Ectodermal cell (in vitro differentiated cells): ENCODE results near the gene CHD5.

ENCODE experiments used
- H3K27ac ChIP-seq: 2 replicates; pipeline ENCODE4 v1.7.0; 2013; ENCODE audit warnings: mild to moderate bottlenecking, low read depth, low read length; ENCODE audit not compliant: insufficient read depth, poor library complexity, severe bottlenecking
- H3K27me3 ChIP-seq: 2 replicates; pipeline ENCODE4 v1.7.0; 2013; ENCODE audit warnings: mild to moderate bottlenecking, low read length; ENCODE audit not compliant: insufficient read depth, control insufficient read depth, poor library complexity, severe bottlenecking
- H3K36me3 ChIP-seq: one replicate; pipeline ENCODE4 v1.7.0; 2013; ENCODE audit warnings: low read length; ENCODE audit not compliant: control insufficient read depth, insufficient read depth
- H3K4me1 ChIP-seq: one replicate; pipeline ENCODE4 v1.7.0; 2013; ENCODE audit warnings: low read length; ENCODE audit not compliant: control insufficient read depth, insufficient read depth
- H3K4me3 ChIP-seq: 2 replicates; pipeline ENCODE4 v1.7.0; 2013; ENCODE audit warnings: low read depth, low read length, control low read depth; ENCODE audit not compliant: insufficient read depth
- H3K9me3 ChIP-seq: 2 replicates; pipeline ENCODE4 v1.7.0; 2013; ENCODE audit warnings: mild to moderate bottlenecking, low read length, moderate library complexity; ENCODE audit not compliant: control insufficient read depth
- WGBS, 2 experiments: methylation state at CpG; one replicate each; pipeline ENCODE4 v1.1.7; 2013; ENCODE audit warnings: missing lambda C conversion rate in 2 of 2; 5-methylcytosine and 5-hydroxymethylcytosine counted together

The CHD5 gene

GRCh38 chr1:6133146-6133895 is 46.8 kb downstream of the CHD5 start:
- H3K9me3 ChIP-seq: no peaks in the 10 kb centered on the region
- H3K4me1 ChIP-seq: no peaks in the 10 kb centered on the region
- no peak overlapping the region for H3K4me3 ChIP-seq
- H3K27me3 ChIP-seq: no peaks in the 10 kb centered on the region
- no peak overlapping the region for H3K27ac ChIP-seq
- WGBS, 2 experiments: 92 to 93% methylated on average over 15 of the region's 15 CpGs
- no peaks in the 10 kb centered on the region for H3K36me3 ChIP-seq

DNA sequence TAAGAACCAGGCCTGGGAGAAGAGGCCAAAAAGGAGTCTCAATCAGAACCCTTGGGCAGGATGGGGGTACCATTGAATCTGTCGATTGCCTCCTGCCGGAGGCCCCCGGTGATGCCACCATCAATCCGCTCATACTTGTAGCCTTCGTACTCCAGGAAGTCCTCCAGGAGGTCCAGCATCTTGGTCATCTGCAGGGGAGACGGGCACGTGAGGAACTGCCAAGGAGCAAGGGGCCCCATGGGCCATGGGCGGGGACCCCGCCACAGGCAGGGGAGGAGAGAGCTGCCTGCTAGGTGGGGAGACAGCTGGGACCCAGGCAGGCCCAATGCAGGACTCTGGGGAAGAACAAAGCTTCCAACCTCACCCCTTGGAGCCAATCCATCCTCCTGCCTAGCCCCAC is 48.6 kb downstream of the CHD5 start:
- no peaks in the 10 kb centered on the region for H3K27me3 ChIP-seq
- no peaks in the 10 kb centered on the region for H3K4me1 ChIP-seq
- no peaks in the 10 kb centered on the region for H3K9me3 ChIP-seq
- no peak overlapping the region for H3K27ac ChIP-seq
- no peaks in the 10 kb centered on the region for H3K36me3 ChIP-seq
- H3K4me3 ChIP-seq: no peak overlapping the region
- WGBS, 2 experiments: 91 to 94% methylated on average over 9 of the region's 9 CpGs

DNA sequence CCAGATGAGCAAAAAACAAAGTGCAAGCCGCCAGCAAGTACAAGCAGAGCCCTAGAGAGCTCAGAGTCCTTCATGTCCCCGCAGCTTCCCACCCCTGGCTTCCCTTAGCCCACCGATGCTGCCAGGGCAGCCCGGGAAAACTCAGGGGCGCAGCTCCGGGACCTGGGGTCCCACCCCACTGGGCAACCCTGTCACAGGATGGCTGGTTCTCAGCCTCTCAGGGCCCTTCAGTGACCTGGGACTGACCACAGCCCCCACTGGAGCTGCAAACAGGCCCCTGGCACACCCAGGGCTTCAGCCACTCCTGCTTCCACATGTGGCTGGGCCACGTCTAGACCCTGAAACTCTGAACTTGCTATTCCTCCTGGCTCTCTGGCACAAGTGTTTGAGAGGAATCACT is 49.5 kb downstream of the CHD5 start:
- 91 to 92% methylated on average over 7 of the region's 7 CpGs for WGBS, 2 experiments
- Histone ChIP-seq H3K9me3 (no peaks in the 10 kb centered on the region), H3K36me3 (no peaks in the 10 kb centered on the region), H3K27ac (no peak overlapping the region), H3K27me3 (no peaks in the 10 kb centered on the region), H3K4me1 (no peaks in the 10 kb centered on the region), H3K4me3 (no peak overlapping the region)

GRCh38 chr1:6130036-6130435 is 50.1 kb downstream of the CHD5 start:
- no peak overlapping the region for H3K4me3 ChIP-seq
- no peaks in the 10 kb centered on the region for H3K9me3 ChIP-seq
- no peak overlapping the region for H3K27ac ChIP-seq
- no peaks in the 10 kb centered on the region for H3K4me1 ChIP-seq
- no peaks in the 10 kb centered on the region for H3K27me3 ChIP-seq
- no peaks in the 10 kb centered on the region for H3K36me3 ChIP-seq
- 92 to 94% methylated on average over 11 of the region's 11 CpGs for WGBS, 2 experiments

DNA sequence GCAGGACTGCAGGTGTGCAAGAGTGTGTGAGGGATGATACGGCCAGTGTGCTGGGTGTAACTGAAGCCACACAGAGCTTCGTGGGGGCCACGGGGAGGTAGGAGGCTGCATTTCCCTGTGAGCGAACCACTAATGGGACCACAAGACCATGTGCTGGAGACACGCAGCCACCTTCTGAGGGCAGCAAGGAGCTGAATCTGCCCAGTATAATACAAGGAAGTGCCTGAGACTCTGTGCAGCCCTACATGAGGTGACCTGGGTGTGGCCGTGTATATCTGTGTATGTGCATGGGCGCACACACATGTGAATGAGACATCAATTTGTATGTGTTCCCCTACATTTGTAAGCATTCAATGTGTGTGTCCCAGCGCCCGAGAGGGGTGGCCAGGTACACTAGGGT is 50.8 kb downstream of the CHD5 start:
- WGBS, 2 experiments: 94 to 96% methylated on average over 9 of the region's 9 CpGs
- no peak overlapping the region for H3K4me3 ChIP-seq
- H3K36me3 ChIP-seq: no peaks in the 10 kb centered on the region
- no peak overlapping the region for H3K27ac ChIP-seq
- no peaks in the 10 kb centered on the region for H3K9me3 ChIP-seq
- no peaks in the 10 kb centered on the region for H3K4me1 ChIP-seq
- no peaks in the 10 kb centered on the region for H3K27me3 ChIP-seq

DNA sequence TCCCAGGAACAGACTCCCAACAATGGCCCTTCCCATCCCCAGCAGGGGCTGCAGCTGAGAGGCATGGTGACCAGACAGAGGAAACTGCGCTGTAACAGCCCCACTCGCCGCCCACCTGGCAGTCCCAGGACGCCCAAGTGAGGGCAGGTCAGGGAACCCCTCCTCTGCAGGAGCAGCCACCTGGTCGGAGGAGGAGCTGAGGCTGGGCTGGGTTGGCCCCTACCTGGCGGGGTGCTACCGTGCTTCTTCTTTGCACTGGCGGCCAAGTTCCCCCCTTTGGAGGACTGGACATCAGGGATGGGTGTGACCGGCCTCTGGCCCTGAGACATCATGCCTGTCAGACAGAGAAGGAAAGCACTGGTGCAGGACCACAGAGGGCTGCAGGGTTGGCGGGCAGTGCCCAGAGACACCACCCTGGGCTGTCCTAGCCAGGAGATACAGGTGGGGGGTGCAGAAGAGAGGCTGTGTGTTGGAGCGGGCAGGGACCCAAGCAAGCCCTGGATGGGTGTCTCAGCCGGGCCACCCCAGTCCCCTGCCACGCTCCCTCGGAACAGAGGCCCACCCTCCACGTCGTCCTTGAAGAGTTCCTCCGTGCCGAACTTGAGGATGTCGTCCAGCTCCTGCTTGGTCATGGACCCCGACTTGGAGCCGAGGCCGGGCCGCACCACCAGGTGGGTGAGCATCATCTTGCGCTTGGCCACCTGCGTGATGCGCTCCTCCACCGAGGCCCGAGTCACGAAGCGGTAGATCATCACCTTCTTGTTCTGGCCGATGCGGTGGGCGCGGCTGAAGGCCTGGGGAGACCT is 51.6 kb downstream of the CHD5 start:
- H3K9me3 ChIP-seq: no peaks in the 10 kb centered on the region
- H3K4me1 ChIP-seq: no peaks in the 10 kb centered on the region
- H3K4me3 ChIP-seq: no peak overlapping the region
- WGBS, 2 experiments: 95 to 96% methylated on average over 34 of the region's 34 CpGs
- H3K36me3 ChIP-seq: no peaks in the 10 kb centered on the region
- no peaks in the 10 kb centered on the region for H3K27me3 ChIP-seq
- no peak overlapping the region for H3K27ac ChIP-seq

- Histone ChIP-seq H3K27ac (no peak overlapping the region), H3K4me3 (no peak overlapping the region), H3K4me1 (no peaks in the 10 kb centered on the region), H3K9me3 (no peaks in the 10 kb centered on the region), H3K27me3 (no peaks in the 10 kb centered on the region), H3K36me3 (no peaks in the 10 kb centered on the region)
- WGBS, 2 experiments: 41 to 44% methylated on average over 41 of the region's 41 CpGs
Observed at GRCh38 chr1:6127587-6128163, 52.4 kb downstream of the CHD5 start.

DNA sequence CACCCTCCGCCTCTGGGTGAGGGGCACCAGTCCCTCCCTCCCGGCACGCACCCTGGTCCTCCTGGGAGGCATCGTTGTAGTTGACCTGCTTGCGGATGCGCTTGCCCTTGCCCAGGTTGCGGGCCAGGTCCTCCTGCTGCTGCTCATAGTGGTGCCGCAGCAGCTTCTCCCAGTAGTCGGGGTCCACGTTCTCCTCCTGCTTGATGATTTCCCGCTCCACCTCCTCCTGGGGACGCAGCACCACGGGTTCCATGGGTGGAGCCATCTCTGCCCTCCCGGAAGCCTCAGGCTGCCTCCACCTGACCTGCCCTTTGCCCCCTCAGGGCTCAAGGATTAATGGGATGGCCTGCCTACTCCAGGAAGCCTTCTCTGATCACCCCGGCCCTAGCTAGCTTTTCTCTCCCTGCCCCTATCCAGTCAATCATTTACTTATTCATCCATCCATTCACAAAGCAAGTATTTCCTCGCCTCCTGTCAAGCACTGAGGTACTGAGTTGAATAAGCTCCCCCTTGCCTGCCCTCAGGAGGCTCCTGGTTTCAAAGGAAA is 53.5 kb downstream of the CHD5 start:
- no peaks in the 10 kb centered on the region for H3K9me3 ChIP-seq
- 88 to 93% methylated on average over 16 of the region's 16 CpGs for WGBS, 2 experiments
- no peaks in the 10 kb centered on the region for H3K4me1 ChIP-seq
- H3K27ac ChIP-seq: no peak overlapping the region
- no peaks in the 10 kb centered on the region for H3K27me3 ChIP-seq
- H3K4me3 ChIP-seq: no peak overlapping the region
- H3K36me3 ChIP-seq: no peaks in the 10 kb centered on the region

DNA sequence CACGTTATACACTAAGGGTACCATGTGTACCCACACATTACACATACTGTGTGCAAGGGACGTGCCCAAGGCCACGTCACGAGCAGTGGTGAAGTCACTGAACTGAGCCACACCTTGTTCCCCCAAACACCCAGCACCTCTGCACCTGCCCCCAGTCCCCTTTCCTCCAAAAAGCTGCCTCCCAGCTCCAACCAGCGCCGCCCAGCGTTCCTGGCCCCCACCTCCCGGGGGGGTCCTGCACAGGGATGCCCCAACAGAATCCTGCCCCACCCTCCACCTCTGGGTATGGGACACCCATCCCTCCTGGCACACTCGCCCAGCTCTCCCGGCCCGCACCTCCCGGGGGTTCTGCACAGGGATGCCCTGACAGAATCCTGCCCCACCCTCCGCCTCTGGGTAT is 54.1 kb downstream of the CHD5 start:
- H3K36me3 ChIP-seq: no peaks in the 10 kb centered on the region
- WGBS, 2 experiments: 88 to 92% methylated on average over 13 of the region's 13 CpGs
- no peaks in the 10 kb centered on the region for H3K4me1 ChIP-seq
- H3K9me3 ChIP-seq: no peaks in the 10 kb centered on the region
- no peak overlapping the region for H3K27ac ChIP-seq
- H3K27me3 ChIP-seq: no peaks in the 10 kb centered on the region
- H3K4me3 ChIP-seq: no peak overlapping the region

GRCh38 chr1:6125366-6125765 is 54.8 kb downstream of the CHD5 start:
- Histone ChIP-seq H3K36me3 (no peaks in the 10 kb centered on the region), H3K27ac (no peak overlapping the region), H3K4me1 (no peaks in the 10 kb centered on the region), H3K27me3 (no peaks in the 10 kb centered on the region), H3K4me3 (no peak overlapping the region), H3K9me3 (no peaks in the 10 kb centered on the region)
- WGBS, 2 experiments: 87% methylated on average over 15 of the region's 15 CpGs
